Measurements from ENCODE around the gene CERS2. TPM values are rescaled to one million over a fixed set of nuclear protein-coding genes. Genes with fewer than 3 reads are reported as not detected.

CERS2 gene
- total RNA-seq, 4 donors from 2014 or later: 18.2 to 72.7 (median 45.4) TPM

DNA sequence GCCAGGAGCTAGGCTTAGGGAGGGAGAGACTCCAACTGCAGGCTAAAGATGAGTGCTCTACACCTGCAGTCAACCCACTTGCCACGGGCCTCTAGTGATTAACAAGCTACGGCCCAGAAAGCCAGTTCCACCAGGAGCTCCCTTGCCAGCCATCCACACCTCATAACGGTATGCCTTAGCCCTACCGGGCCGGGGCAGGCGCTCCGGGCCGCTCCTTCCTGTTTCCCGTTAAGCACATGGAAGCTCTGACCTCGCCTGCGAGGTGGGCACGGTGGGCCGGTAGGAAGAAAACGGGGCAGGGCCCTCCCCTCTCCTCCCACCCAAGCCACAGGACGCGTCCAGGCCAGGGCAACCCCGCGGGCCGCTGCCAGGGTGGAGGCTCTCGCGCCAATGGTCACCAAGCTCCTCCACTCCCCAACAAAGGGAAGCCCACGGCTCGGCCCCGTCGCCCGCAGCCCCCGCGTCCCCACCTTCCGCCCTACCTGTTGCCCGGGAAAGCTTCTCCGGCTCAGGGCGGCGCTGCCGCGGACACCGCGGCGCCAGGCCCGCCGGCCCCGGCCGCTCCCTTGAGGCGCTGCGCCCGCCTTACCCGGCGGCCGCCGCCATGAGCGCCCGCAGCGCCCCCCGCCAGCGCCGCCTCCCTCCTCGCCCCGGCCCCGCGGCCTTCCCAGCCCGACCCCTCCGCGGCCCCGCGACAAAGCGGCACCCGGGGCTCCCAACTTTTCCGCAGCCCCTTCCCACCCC is 627 bp downstream of the CERS2 start:
- Histone ChIP-seq H3K4me1 (peaks cover 37 to 86% (median 56%) of the 10 kb centered on the region in 3 donors), H3K4me3 (peak overlapping the region; percentile 74 to 88 (median 84)), H3K27me3 (no peaks in the 10 kb centered on the region), H3K9me3 (no peaks in the 10 kb centered on the region), H3K36me3 (no peaks in the 10 kb centered on the region), H3K27ac (peak overlapping the region; percentile 86 to 96 (median 94))
- 0 to 4% methylated on average over 5 to 14 of the region's 67 CpGs for WGBS, 2 donors
- DNase-seq: no peak
- TF ChIP-seq, protein P1, sequence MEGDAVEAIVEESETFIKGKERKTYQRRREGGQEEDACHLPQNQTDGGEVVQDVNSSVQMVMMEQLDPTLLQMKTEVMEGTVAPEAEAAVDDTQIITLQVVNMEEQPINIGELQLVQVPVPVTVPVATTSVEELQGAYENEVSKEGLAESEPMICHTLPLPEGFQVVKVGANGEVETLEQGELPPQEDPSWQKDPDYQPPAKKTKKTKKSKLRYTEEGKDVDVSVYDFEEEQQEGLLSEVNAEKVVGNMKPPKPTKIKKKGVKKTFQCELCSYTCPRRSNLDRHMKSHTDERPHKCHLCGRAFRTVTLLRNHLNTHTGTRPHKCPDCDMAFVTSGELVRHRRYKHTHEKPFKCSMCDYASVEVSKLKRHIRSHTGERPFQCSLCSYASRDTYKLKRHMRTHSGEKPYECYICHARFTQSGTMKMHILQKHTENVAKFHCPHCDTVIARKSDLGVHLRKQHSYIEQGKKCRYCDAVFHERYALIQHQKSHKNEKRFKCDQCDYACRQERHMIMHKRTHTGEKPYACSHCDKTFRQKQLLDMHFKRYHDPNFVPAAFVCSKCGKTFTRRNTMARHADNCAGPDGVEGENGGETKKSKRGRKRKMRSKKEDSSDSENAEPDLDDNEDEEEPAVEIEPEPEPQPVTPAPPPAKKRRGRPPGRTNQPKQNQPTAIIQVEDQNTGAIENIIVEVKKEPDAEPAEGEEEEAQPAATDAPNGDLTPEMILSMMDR (IDR thresholded peaks at IDR 0.05): no peak
- no peak for TF ChIP-seq POLR2A (IDR thresholded peaks at IDR 0.05)
- intact Hi-C loops (cut with DNase I): no loop called here

DNA sequence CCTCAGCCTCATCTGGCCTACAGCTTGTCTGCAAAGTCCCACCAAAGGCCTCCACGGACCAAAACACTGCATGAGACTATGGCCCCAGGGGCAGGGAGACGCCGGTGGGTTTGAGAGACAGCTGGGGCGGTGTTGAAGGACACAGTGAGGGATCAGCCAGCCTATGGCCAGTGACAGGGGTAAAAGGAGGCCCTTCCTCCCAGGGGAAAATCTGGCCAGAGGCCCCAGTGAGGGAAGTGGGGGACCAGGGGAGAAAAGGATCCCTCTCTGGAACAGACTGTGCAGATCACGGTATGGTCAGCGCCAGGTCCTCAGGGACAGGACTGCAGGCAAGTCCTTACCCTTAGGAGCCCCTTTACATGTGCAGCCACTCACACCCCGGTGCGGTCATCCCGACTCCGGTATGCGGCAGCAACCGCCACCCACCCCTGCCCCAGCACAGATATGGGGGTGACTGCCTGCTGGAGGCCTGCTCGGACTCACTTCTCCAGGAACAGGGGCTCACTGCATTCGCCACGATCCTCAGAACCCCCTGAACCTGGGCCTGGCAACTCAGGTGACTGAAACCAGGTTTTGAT is 1.3 kb downstream of the CERS2 start:
- Histone ChIP-seq H3K36me3 (peaks cover under 1 to 6% (median 6%) of the 10 kb centered on the region in 3 donors), H3K4me3 (peak overlapping the region; percentile 74 to 88 (median 84)), H3K9me3 (no peaks in the 10 kb centered on the region), H3K27ac (peak overlapping the region; percentile 86 to 96 (median 94)), H3K27me3 (no peaks in the 10 kb centered on the region), H3K4me1 (peaks cover 36 to 79% (median 56%) of the 10 kb centered on the region in 3 donors)
- intact Hi-C loops (cut with DNase I): no loop called here
- DNase-seq: no peak
- no peak for TF ChIP-seq POLR2A (IDR thresholded peaks at IDR 0.05)
- TF ChIP-seq, protein P1 (IDR thresholded peaks at IDR 0.05): no peak
- 14 to 20% methylated on average over 10 to 11 of the region's 15 CpGs for WGBS, 2 donors

DNA sequence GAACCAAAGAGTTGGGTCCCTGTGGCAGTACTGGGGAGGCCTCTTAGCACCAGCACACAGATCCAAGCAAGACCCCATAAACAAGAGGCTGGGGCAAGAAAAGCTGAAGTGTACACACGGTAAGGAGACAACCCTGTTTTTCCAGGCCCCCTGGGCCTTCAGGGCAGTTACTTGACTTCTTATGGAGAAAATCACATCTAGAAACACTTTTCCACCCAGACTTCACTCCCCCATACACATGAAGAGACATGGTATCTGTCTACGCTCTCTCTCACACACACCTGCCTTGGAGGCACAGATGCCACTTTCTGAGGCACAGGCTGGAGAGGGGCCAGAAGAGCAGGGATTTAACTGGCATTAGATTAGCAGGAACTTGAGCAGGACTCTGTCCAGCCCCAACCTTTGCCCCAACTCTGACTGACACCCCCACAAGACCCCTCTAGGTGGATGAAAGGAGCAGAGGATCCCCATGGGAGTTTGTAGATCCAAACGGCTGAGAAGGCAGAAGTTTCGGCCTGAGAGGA is 2.2 kb downstream of the CERS2 start:
- H3K27me3 ChIP-seq: no peaks in the 10 kb centered on the region
- peak overlapping the region in 3 of 4 donors; percentile 83 to 88 (median 84) for H3K4me3 ChIP-seq
- DNase-seq: no peak
- peaks cover 35 to 70% (median 48%) of the 10 kb centered on the region in 3 donors for H3K4me1 ChIP-seq
- no peaks in the 10 kb centered on the region for H3K9me3 ChIP-seq
- H3K36me3 ChIP-seq: peaks cover 9 to 15% (median 13%) of the 10 kb centered on the region in 3 donors
- intact Hi-C loops (cut with DNase I): no loop called here
- no peak for TF ChIP-seq POLR2A (IDR thresholded peaks at IDR 0.05)
- TF ChIP-seq, protein P1 (IDR thresholded peaks at IDR 0.05): no peak
- peak overlapping the region; percentile 7 to 96 (median 94) for H3K27ac ChIP-seq
- WGBS, 2 donors: 38 to 66% methylated on average over 4 of the region's 4 CpGs

DNA sequence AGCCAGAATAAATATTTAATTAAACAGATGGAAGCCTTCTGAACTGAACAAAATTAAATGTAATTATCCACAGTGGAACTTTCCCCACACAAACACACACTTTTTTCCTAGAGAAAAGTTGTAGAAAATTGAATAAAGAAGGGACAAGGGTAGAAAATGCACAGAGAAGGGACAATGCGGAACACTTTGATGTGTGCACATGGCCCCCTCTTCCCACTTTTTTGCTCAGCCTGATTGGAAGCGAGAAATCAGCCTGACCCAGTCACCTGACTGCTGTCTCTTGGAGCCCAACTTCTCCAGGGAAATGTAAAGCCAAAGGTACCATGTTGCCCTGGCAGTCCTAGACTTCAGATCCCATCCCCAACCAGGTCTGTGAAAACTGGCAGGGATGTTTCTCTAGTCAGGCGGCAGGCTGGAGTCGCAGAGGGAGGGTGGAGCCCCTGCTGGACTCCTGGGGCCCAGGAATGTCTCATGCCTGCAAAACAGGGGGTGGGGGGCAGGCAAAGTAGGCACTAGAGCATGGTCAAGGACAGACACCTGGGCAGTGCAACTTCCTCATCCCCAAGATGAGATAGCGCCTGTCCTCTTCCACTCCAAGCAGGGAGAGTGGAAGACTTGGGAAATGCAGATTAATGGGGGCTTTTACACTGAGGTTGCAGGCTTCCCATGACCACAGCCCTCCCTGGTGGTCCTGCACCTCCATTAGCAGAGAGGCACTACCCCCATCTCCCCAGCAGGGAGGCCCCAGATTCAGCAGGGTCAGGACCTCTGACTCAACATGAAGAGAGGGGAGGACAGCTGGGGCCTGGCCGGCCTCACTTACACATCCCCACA is 2.8 kb downstream of the CERS2 start:
- H3K27me3 ChIP-seq: no peaks in the 10 kb centered on the region
- TF ChIP-seq, protein P1 (IDR thresholded peaks at IDR 0.05): no peak
- no peak for TF ChIP-seq POLR2A (IDR thresholded peaks at IDR 0.05)
- no peaks in the 10 kb centered on the region for H3K9me3 ChIP-seq
- H3K36me3 ChIP-seq: peaks cover 16 to 22% (median 20%) of the 10 kb centered on the region in 3 donors
- H3K4me1 ChIP-seq: peaks cover 28 to 64% (median 41%) of the 10 kb centered on the region in 3 donors
- peak overlapping the region in 2 of 4 donors; percentile 83 to 88 for H3K4me3 ChIP-seq
- intact Hi-C loops (cut with DNase I): no loop called here
- DNase-seq: no peak
- WGBS, 2 donors: 81 to 85% methylated on average over 2 to 3 of the region's 6 CpGs
- peak overlapping the region; percentile 7 to 96 (median 94) for H3K27ac ChIP-seq

All from esophagus squamous epithelium (tissue), 5 donors.